ENCODE results near the gene FAM83E. TPM values are rescaled to one million over a fixed set of nuclear protein-coding genes. Genes with fewer than 3 reads are reported as not detected.

Gene FAM83E
- total and polyA plus RNA-seq, 10 of the 15 experiments (the other 5 are each of a cell fraction or from before 2014, with no cell fraction given): 0.14 to 2.5 (median 0.33) TPM; not detected in 4

- H3K4me1 ChIP-seq (ENCODE audit: control insufficient read depth, insufficient read depth, low read length): peaks cover 6% of the 10 kb centered on the region; the same call in 1 of the 2 replicates
- TF ChIP-seq POLR2A (IDR thresholded peaks at IDR 0.05; ENCODE audit: low read depth, low read length) (peak; percentile 48), IRF4 (IDR thresholded peaks at IDR 0.05; ENCODE audit: low read depth, low read length) (0 out of 2 replicates have a peak, but pooled peaks have one; percentile 21), ZNF384 (IDR thresholded peaks at IDR 0.05; ENCODE audit: borderline replicate concordance, low read depth, low read length) (peak; percentile 74), ZBTB40 (IDR thresholded peaks at IDR 0.05; ENCODE audit: borderline replicate concordance) (peak; percentile 21; the same call in 1 of the 2 replicates), YY1 (IDR thresholded peaks at IDR 0.05; ENCODE audit: low read depth, low read length) (peak; percentile 74), CTCF (IDR thresholded peaks at IDR 0.05 in 2 of 3, conservative IDR thresholded peaks at IDR 0.05 in 1 of 3; ENCODE audit: control insufficient read depth in 2 of 3, extremely low read depth in 1 of 3, insufficient read depth in 1 of 3, low read depth in 3 of 3, low read length in 3 of 3) (no peak), EP300 (IDR thresholded peaks at IDR 0.05; ENCODE audit: borderline replicate concordance in 1 of 2, control insufficient read depth in 1 of 2, low read depth in 2 of 2, low read length in 2 of 2) (no peak), JUNB (IDR thresholded peaks at IDR 0.05) (peak; percentile 72), RUNX3 (IDR thresholded peaks at IDR 0.05; ENCODE audit: low read length) (peak; percentile 62), JUND (IDR thresholded peaks at IDR 0.05; ENCODE audit: low read depth, low read length) (no peak), TAF1 (IDR thresholded peaks at IDR 0.05; ENCODE audit: borderline replicate concordance, low read depth, low read length) (peak; percentile 49; the same call in 1 of the 2 replicates), IKZF1 (conservative IDR thresholded peaks at IDR 0.05) (0 out of 2 replicates have a peak, but pooled peaks have one; percentile 16), USF2 (IDR thresholded peaks at IDR 0.05; ENCODE audit: borderline replicate concordance, low read depth, low read length) (no peak)
- peak; percentile 80 for ATAC-seq
- peak overlapping the region; percentile 60; the same call in 1 of the 2 replicates for H3K4me3 ChIP-seq
- H3K9me3 ChIP-seq (replicated peaks; ENCODE audit: control insufficient read depth, insufficient read depth, low read length): no peaks in the 10 kb centered on the region
- ChIA-PET SMC1A (ENCODE audit: uncharacterized antibody, unreplicated experiment) (no interaction called here), RAD21 (ENCODE audit: unreplicated experiment) (interaction anchor here (0.6 kb wide), 1 partner anchor 1135 kb away, joined by 3 read pairs; no protein-coding TSS in a partner anchor), CTCF (no interaction called here), POLR2A (interaction anchor here (0.6 kb wide), 1 partner anchor 14 kb away, joined by 3 read pairs; no protein-coding TSS in a partner anchor)
- H3K79me2 ChIP-seq (ENCODE audit: control insufficient read depth, insufficient read depth, low read length): no peaks in the 10 kb centered on the region; the same call in 1 of the 2 replicates
- FAIRE-seq: no peak
- DNase-seq (ENCODE audit: low read depth, low spot score): no peak
- WGBS (ENCODE audit: insufficient coverage, insufficient replicate concordance, low lambda C conversion rate, missing lambda C conversion rate): 42% methylated on average over 38 of the region's 39 CpGs
- no peaks in the 10 kb centered on the region for H3K36me3 ChIP-seq (ENCODE audit: control insufficient read depth in 2 of 2, insufficient read depth in 2 of 2, low read length in 1 of 2)
- H4K20me1 ChIP-seq (ENCODE audit: control insufficient read depth, insufficient read depth): no peaks in the 10 kb centered on the region
- no peak overlapping the region for H3K27ac ChIP-seq (ENCODE audit: control insufficient read depth, insufficient read depth)
- H3K4me2 ChIP-seq (ENCODE audit: control insufficient read depth, insufficient read depth): peak overlapping the region; percentile 69
- intact Hi-C loops (cut with micrococcal nuclease; ENCODE audit: unreplicated experiment) (no loop called here), in situ Hi-C loops (cut with MboI) (no loop called here)
- H3K9ac ChIP-seq (ENCODE audit: control insufficient read depth, insufficient read depth, low read length): no peak overlapping the region; the same call in 1 of the 2 replicates
- H2AFZ ChIP-seq (ENCODE audit: control insufficient read depth, low read depth, low read length): peak overlapping the region; percentile 94
- no TSS peak for BruUV-seq (replicated peaks)
- peaks cover 0 to 2% of the 10 kb centered on the region in 2 experiments; a peak in 1 of 4 replicates for H3K27me3 ChIP-seq (replicated peaks in 1 of 2; ENCODE audit: control insufficient read depth in 2 of 2, insufficient read depth in 2 of 2, low read length in 1 of 2)
These were observed 18.0 kb downstream of the FAM83E start for GRCh38 chr19:48596679-48597465.

Measured in GM12878 (cell line).